Endothelial cell of hepatic sinusoid (primary cell): Measurements from ENCODE around the gene FMO4.
"Not testable (repeated sequence)": the region's sequence is repeated elsewhere in the genome, so short reads cannot be mapped to it uniquely, and the experiment has no call there.

Experiments
- in situ Hi-C: cut with HindIII; loops from 2 replicates; pipeline ENCODE4 v1.10.0; 2017; ENCODE audit warnings: low sequenced_read_pairs

Gene FMO4, protein sequence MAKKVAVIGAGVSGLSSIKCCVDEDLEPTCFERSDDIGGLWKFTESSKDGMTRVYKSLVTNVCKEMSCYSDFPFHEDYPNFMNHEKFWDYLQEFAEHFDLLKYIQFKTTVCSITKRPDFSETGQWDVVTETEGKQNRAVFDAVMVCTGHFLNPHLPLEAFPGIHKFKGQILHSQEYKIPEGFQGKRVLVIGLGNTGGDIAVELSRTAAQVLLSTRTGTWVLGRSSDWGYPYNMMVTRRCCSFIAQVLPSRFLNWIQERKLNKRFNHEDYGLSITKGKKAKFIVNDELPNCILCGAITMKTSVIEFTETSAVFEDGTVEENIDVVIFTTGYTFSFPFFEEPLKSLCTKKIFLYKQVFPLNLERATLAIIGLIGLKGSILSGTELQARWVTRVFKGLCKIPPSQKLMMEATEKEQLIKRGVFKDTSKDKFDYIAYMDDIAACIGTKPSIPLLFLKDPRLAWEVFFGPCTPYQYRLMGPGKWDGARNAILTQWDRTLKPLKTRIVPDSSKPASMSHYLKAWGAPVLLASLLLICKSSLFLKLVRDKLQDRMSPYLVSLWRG

GRCh38 chr1:171313835-171314320 is at the start of gene FMO4:
TSS of gene FMO4 (plus strand) at chr1:171314183. CDS start at chr1:171319826, 5,643 bp downstream.
- in situ Hi-C loops, result no loop called here

DNA sequence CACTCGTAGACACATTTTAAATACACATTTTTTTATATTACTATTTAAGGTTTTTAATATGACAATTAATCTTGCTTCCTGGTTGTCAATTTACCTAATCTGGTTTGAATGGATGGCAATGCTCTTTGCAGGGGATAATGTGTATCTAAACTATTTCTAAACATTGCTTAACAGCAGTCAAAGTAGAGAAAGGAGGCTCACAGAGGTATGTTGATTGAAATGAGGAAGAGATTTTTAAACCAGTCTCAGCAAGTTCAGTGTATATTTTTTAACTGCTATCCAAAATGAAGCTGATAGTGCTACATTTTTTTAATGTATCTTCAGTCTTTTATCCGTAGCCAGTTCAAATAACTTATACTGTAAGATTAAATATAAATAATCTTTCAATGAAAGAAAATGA is 48.3 kb upstream of the FMO4 start:
- in situ Hi-C loops, result no loop called here

DNA sequence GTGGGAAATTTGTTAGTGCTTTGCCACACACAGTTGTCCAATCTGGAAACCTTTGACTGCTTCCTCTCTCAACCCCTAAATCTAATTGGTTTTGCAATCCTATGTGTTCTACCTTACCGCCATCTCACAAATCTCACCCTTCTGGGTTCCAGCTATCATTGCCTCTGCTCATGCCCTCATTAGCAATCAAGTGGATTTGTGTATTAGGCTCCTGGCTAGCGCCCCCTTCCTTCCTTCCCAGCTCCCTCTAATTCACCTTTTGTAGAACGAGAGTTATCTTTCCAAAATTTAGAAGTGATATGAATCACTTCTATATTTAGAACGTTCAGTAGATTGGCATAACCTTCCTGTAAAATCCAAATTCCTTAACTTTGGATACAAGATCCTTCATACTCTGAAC is 47.1 kb upstream of the FMO4 start:
- in situ Hi-C loops, result no loop called here

DNA sequence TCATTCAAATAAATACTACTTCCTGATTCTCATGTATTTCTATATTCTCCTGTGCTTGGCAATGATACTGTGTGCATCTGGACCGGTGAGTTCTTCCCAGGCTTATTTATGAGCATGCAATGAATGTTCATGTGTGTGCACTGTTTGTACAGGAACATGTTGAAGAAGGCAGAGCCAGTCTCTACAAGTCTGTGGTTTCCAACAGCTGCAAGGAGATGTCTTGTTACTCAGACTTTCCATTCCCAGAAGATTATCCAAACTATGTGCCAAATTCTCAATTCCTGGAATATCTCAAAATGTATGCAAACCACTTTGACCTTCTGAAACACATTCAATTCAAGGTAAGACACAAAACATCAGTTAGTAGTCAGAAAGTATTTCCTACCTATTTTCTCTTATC is 46.6 kb upstream of the FMO4 start:
- in situ Hi-C loops, result no loop called here

DNA sequence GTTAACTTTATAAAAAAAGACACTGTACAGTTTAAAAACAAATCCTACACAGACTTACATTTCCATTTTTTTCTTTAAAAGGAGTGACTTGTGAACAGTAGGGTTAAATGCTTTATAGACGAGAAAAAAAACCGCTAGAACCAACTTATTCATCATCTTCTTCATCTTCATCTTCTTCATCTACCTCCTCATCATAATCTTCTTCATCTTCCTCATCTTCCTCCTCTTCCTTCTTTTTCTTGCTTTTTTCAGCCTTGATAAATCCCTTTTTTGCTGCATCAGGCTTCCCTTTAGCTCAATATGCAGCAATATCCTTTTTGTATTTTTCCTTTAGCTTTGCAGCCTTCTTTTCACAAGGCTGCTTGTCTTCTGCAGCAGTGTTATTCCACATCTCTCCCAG is 43.2 kb upstream of the FMO4 start:
- in situ Hi-C loops, result no loop called here

DNA sequence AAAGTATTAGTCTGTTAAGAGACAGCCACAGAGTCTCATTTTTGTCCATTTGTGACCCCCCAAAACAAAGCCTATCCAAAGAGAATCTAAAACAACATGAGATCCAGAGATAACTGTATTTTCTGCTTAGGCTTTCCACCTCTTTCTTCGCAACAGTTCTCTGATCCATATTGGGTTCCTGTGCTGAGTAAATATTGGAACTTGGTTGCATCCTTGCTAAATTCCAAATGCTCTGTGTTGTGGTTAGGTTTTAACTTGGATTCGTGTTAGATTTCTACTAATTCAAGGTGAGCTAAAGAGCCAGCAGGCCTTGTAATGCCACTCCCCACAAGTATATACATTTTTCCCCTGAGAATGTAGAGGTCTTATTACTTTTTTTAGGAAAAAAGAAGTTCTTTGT is 36.4 kb upstream of the FMO4 start:
- in situ Hi-C loops, result no loop called here

GRCh38 chr1:171279234-171279633 is 34.7 kb upstream of the FMO4 start:
- in situ Hi-C loops, result no loop called here

- in situ Hi-C loops, result no loop called here
Observed at GRCh38 chr1:171279678-171280077, 34.3 kb upstream of the FMO4 start.

DNA sequence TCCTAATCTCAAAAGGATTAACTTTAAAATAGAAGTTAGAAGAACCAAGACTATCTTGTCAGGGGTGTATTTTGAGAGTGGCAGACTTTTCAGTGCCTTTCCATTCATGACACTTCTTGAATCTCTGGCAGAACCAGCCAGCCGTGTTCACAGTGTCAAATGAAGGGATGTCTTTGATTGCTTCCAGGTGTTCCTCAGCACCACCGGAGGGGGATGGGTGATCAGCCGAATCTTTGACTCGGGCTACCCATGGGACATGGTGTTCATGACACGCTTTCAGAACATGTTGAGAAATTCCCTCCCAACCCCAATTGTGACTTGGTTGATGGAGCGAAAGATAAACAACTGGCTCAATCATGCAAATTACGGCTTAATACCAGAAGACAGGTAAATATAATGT is 33.4 kb upstream of the FMO4 start:
- in situ Hi-C loops, result no loop called here

- in situ Hi-C loops, result no loop called here
Observed at GRCh38 chr1:171286032-171286705, 27.8 kb upstream of the FMO4 start.

GRCh38 chr1:171290621-171291020 is 23.4 kb upstream of the FMO4 start:
- in situ Hi-C loops, result no loop called here

DNA sequence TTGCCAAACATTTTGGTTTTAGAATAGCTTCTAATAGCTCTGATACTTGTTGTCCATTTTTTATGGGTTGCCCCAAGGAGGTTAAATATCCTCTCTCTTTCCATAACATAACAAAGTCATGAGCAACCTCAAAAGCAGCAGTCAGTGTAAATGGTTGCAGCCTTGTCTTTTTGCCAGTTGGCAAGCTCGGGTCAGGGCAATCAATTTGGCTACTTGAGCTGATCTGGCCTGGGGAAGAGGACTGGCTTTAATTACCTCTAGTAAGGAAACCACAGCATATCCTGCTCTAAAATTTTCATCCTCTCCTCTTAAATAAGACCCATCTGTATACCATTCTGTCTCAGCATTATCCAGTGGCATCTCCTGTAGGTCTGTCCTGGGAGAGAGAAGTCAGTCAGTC is 21.2 kb upstream of the FMO4 start:
- in situ Hi-C loops, result no loop called here

DNA sequence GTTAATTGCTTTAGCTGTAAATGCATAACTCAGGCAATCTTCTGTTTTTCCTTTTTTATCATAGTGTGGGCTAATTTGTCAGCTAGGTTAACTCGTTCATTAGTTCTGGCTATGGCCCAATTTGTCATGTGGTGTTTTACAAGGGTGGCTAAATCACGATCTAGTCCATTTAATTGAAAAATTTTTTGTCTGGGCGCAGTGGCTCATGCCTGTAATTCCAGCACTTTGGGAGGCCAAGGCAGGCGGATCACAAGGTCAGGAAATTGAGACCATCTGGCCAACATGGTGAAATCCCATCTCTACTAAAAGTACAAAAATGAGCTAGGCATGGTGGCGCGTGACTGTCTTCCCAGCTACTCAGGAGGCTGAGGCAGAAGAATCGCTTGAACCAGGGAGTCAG is 18.6 kb upstream of the FMO4 start:
- in situ Hi-C loops, result not testable (repeated sequence)

GRCh38 chr1:171295821-171296220 is 18.2 kb upstream of the FMO4 start:
- in situ Hi-C loops, result no loop called here

DNA sequence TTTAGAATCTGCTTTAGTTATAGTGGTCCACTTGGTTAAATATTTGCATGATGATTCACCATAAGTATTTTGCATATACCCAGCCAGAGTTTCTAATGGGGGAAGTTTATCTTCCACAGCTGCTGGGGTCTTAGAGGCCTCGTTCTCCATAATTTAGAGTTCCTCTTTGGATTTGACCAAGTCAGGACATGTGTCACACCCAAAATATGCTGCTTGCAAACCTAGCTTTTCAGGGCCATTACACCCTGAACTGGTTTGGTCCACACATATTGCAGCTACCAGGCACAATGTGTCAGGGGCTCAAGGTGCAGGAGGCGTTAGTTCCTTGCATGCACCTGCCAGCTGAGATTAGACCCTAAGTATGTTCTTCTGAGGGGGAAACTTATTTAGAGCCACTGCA is 17.1 kb upstream of the FMO4 start:
- in situ Hi-C loops, result no loop called here

DNA sequence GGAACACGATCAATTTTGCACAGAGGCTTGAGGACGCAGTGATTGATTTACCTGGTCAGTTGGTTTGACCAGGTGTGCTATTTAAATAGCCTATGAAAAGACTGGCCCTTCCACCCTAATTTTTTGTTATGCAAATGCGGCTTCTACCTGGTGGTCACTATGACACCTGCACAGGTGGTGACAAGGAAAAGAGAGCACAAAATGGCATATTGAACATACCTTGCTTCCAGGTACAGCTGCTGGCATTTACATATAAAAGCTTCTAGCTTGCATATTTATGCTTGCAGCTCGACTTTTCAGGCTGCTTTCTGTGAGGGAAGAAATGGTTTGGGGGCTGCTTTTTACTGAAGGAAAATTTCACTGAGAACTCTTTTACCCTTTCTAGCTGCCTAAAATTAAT is 15.3 kb upstream of the FMO4 start:
- in situ Hi-C loops, result no loop called here

GRCh38 chr1:171299342-171299741 is 14.6 kb upstream of the FMO4 start:
- in situ Hi-C loops, result no loop called here

GRCh38 chr1:171300401-171300800 is 13.6 kb upstream of the FMO4 start:
- in situ Hi-C loops, result no loop called here

GRCh38 chr1:171310661-171311087 is 3.3 kb upstream of the FMO4 start:
- in situ Hi-C loops, result no loop called here

DNA sequence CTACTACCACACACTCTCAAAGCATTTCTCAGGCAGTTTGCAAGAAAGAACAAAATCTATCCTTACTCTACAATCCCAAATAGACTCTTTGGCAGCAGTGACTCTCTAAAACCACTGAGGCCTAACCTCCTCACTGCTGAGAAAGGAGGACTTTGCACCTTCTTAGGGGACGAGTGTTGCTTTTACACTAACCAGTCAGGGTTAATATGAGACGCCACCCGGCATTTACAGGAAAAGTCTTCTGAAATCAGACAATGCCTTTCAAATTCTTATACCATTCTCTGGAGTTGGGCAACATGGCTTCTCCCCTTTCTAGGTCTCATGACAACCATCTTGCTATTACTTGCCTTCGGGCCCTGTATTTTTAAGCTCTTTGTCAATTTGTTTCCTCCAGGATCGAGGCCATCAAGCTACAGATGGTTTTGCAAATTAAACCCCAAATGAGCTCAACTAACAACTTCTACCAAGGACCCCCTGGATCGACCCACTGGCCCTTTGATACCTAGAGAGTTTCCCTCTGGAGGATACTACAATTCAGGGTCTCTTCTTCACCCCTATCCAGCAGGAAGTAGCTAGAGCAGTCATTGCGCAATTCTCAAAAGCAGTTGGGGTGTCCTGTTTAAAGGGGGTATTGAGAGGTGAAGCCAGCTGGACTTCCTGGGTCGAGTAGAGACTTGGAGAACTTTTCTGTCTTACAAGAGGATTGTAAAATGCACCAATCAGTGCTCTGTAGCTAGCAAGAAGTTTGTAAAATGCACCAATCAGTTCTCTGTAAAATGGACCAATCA is 2.0 kb upstream of the FMO4 start:
- in situ Hi-C loops, result no loop called here

DNA sequence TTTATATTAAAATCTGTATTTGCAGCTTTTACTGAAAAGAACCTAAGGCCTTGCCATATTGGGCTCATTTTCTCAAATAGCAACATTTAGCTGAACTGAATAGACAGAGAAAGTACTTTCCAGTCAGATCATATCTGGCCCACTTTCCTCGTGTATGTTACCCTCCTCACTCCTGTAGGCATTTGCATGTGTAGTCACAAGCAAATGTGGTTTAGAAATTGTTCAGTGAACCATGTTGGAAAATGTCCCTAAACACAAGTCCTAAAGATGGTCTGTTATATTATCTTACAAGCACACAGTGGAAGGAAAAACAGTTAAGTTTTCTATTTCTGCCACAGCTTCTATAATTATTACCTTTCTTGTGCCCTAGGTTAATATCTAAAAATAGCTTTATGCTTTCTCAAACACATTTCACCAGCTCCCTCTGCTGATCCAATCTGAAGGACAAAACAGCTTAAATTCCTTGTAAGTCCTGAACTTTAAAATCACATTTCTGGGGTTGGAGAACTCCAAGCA is 606 bp upstream of the FMO4 start:
- in situ Hi-C loops, result no loop called here
